B cell (primary cell): ENCODE data around the gene PIGB. TPM values are rescaled to one million over a fixed set of nuclear protein-coding genes. Genes with fewer than 3 reads are reported as not detected.

Experiments used
- ATAC-seq: fragments of 200-7000 bp; cut with Tn5 transposase; one replicate; pipeline ENCODE4 v1.10.0; 2021; ENCODE audit warnings: low read depth, mild to moderate bottlenecking, moderate number of reproducible peaks, moderate library complexity
- CTCF ChIA-PET: fragments of 350-600 bp; sonication (Branson Sonifier 250); formaldehyde crosslinking; loops from one replicate; lab custom pipeline; 2021; ENCODE audit warnings: antibody characterized with exemption, inconsistent platforms; lab: Charles Lee
- POLR2A ChIA-PET: fragments of 350-600 bp; sonication (Branson Sonifier 250); formaldehyde crosslinking; loops from one replicate; lab custom pipeline; 2021; ENCODE audit warnings: antibody characterized with exemption; lab: Charles Lee
- DNase-seq: peaks from one replicate; pipeline ENCODE4 v3.0.0; 2013
- H2AFZ ChIP-seq: 2 replicates; pipeline ENCODE4 v1.6.1; 2012; ENCODE audit warnings: mild to moderate bottlenecking, low read depth, low read length; ENCODE audit not compliant: insufficient read depth, poor library complexity, severe bottlenecking
- H3K27ac ChIP-seq, 2 donors: 1 replicate in 1 of 2; 2 replicates in 1 of 2; pipeline ENCODE4 v1.5.1; 2012 to 2013; ENCODE audit warnings: low read length in 2 of 2, mild to moderate bottlenecking in 2 of 2, moderate library complexity in 1 of 2
- H3K27me3 ChIP-seq, 4 experiments: fragments of 200-600 bp in 1 of 4; sonication (generic) in 1 of 4; replicated peaks in 1 of 4; 1 replicate in 2 of 4; 2 replicates in 2 of 4; pipeline versions ENCODE4 v1.6.1 to v1.7.0; 2013 to 2016; ENCODE audit warnings: low read length in 3 of 4, mild to moderate bottlenecking in 2 of 4, mixed read lengths in 1 of 4, moderate library complexity in 1 of 4; ENCODE audit not compliant: insufficient read depth in 4 of 4, control insufficient read depth in 3 of 4; ENCODE audit errors: control extremely low read depth in 1 of 4
- H3K36me3 ChIP-seq, 2 experiments: replicated peaks in 1 of 2; 1 replicate in 1 of 2; 2 replicates in 1 of 2; pipeline versions ENCODE4 v1.6.1 to v1.7.1; 2013; ENCODE audit warnings: low read length in 1 of 2; ENCODE audit not compliant: insufficient read depth in 2 of 2, control insufficient read depth in 1 of 2; ENCODE audit errors: control extremely low read depth in 1 of 2, extremely low read depth in 1 of 2
- H3K4me1 ChIP-seq, 2 donors: fragments of 200-600 bp in 1 of 2; sonication (generic) in 1 of 2; 1 replicate in 1 of 2; 2 replicates in 1 of 2; pipeline versions ENCODE4 v1.5.1 to v1.6.1; 2013 to 2017; ENCODE audit warnings: low read length in 2 of 2; ENCODE audit not compliant: control insufficient read depth in 2 of 2, insufficient read depth in 2 of 2
- H3K4me2 ChIP-seq: replicated peaks from 2 replicates; pipeline ENCODE3; 2012; ENCODE audit warnings: mild to moderate bottlenecking, low read depth, low read length; ENCODE audit not compliant: poor library complexity, severe bottlenecking
- H3K4me3 ChIP-seq, 5 experiments: fragments of 200-600 bp in 1 of 5; sonication (generic) in 1 of 5; 1 replicate in 3 of 5; 2 replicates in 2 of 5; pipeline versions ENCODE4 v1.5.1 to v1.7.0; 2011 to 2016; ENCODE audit warnings: low read length in 4 of 5, mild to moderate bottlenecking in 4 of 5, low read depth in 2 of 5, control low read depth in 1 of 5, moderate library complexity in 1 of 5; ENCODE audit not compliant: insufficient read depth in 1 of 5; ENCODE audit errors: control extremely low read depth in 1 of 5, extremely low read depth in 1 of 5
- H3K79me2 ChIP-seq: fragments of 200-600 bp; sonication (generic); one replicate; pipeline ENCODE4 v1.6.0; 2016; ENCODE audit warnings: low read length; ENCODE audit not compliant: control insufficient read depth, insufficient read depth
- H3K9ac ChIP-seq: fragments of 200-600 bp; sonication (generic); 2 replicates; pipeline ENCODE4 v1.6.1; 2017; ENCODE audit warnings: mild to moderate bottlenecking, low read length, moderate library complexity
- H3K9me3 ChIP-seq, 3 donors: one replicate each; pipeline versions ENCODE4 v1.6.1 to v1.7.1; 2013; ENCODE audit warnings: low read length in 2 of 3; ENCODE audit not compliant: control insufficient read depth in 2 of 3, insufficient read depth in 1 of 3; ENCODE audit errors: control extremely low read depth in 1 of 3
- H4K20me1 ChIP-seq: 2 replicates; pipeline ENCODE4 v1.6.0; 2012; ENCODE audit warnings: mild to moderate bottlenecking, low read length; ENCODE audit not compliant: insufficient read depth, control insufficient read depth, poor library complexity, severe bottlenecking
- H3K27ac Mint-ChIP-seq: one replicate; pipeline ENCODE4 v1.8.0; 2021; ENCODE audit warnings: mixed read lengths
- H3K27me3 Mint-ChIP-seq: one replicate; pipeline ENCODE4 v1.8.0; 2021; ENCODE audit warnings: mixed read lengths
- H3K4me1 Mint-ChIP-seq: one replicate; pipeline ENCODE4 v1.8.0; 2021; ENCODE audit warnings: mixed read lengths
- H3K4me3 Mint-ChIP-seq: one replicate; pipeline ENCODE4 v1.8.0; 2021; ENCODE audit warnings: mixed read lengths
- H3K9me3 Mint-ChIP-seq: one replicate; pipeline ENCODE4 v1.8.0; 2022; ENCODE audit warnings: mixed read lengths; ENCODE audit not compliant: insufficient read depth
- EZH2 ChIP-seq: IDR thresholded peaks from 2 replicates; pipeline ENCODE4 v1.6.1; 2012; ENCODE audit warnings: borderline replicate concordance, low read depth, mild to moderate bottlenecking, moderate library complexity, low read length; ENCODE audit not compliant: insufficient read depth, poor library complexity, severe bottlenecking
- intact Hi-C: fragments of 100-400 bp; cut with micrococcal nuclease; formaldehyde crosslinking; loops from one replicate; pipeline ENCODE4 v1.10.0; 2022
- polyA plus RNA-seq: library from polyadenylated mRNA; depleted of rRNA; stranded (reverse); fragments of >200 nt; gene quantifications from 2 replicates; pipeline ENCODE4 v1.2.3, GENCODE V29; 2012
- total RNA-seq, 2 donors: library from RNA; stranded (reverse); fragments of 120-200 nt in 1 of 2; gene quantifications; 1 replicate in 1 of 2; 2 replicates in 1 of 2; pipeline versions ENCODE4 v1.2.3 to v1.2.4, GENCODE V29; 2013 to 2022
- TF ChIP-seq, protein P1 (sequence below): fragments of 200-600 bp; IDR thresholded peaks from one replicate; pipeline ENCODE4 v1.8.0; 2022; ENCODE audit warnings: antibody characterized with exemption, mild to moderate bottlenecking

PIGB gene
- total and polyA plus RNA-seq, 2 donors (not counting 1 experiment from before 2014, with no cell fraction given) = 21.1 to 41.7 TPM

DNA sequence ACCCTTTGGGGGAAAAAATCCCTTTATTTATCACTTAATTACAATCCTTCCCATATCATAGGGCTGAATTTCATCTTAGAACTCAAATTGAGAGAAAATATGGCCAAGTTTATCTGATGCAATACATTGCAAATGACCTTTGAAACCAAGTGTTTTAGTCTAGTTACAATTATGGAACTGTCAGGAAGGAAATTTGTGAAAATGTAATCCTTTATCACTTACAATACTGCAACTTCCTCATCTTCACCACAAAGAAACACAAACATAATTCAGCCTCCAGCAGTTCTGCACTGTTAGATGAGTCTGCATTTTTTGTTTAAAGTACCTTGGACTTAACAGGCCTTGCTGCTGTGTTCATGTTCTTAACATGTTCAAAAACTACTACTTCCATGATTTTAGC is 84.5 kb downstream of the PIGB start:
- POLR2A ChIA-PET = no interaction called here
- DNase-seq (peak; percentile 13), ATAC-seq (no peak)
- Histone ChIP-seq H3K79me2 (peaks cover 76% of the 10 kb centered on the region), H4K20me1 (no peaks in the 10 kb centered on the region), H2AFZ (no peak overlapping the region), H3K36me3 (no peaks in the 10 kb centered on the region), H3K4me3 (no peak overlapping the region), H3K4me2 (peak overlapping the region; percentile 15), H3K9me3 (no peaks in the 10 kb centered on the region), H3K27me3 (no peaks in the 10 kb centered on the region), H3K27ac (no peak overlapping the region), H3K9ac (no peak overlapping the region), H3K4me1 (peaks cover 17 to 22% of the 10 kb centered on the region in 2 donors)
- no peak for TF ChIP-seq EZH2
- TF ChIP-seq, protein P1, sequence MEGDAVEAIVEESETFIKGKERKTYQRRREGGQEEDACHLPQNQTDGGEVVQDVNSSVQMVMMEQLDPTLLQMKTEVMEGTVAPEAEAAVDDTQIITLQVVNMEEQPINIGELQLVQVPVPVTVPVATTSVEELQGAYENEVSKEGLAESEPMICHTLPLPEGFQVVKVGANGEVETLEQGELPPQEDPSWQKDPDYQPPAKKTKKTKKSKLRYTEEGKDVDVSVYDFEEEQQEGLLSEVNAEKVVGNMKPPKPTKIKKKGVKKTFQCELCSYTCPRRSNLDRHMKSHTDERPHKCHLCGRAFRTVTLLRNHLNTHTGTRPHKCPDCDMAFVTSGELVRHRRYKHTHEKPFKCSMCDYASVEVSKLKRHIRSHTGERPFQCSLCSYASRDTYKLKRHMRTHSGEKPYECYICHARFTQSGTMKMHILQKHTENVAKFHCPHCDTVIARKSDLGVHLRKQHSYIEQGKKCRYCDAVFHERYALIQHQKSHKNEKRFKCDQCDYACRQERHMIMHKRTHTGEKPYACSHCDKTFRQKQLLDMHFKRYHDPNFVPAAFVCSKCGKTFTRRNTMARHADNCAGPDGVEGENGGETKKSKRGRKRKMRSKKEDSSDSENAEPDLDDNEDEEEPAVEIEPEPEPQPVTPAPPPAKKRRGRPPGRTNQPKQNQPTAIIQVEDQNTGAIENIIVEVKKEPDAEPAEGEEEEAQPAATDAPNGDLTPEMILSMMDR = no peak
- no peaks in the 10 kb centered on the region for H3K9me3 Mint-ChIP-seq
- CTCF ChIA-PET = interaction anchor here (0.6 kb wide), 1 partner anchor 39 kb away, joined by 3 read pairs; no protein-coding TSS in a partner anchor
- intact Hi-C loops = no loop called here
- no peak overlapping the region for H3K27ac Mint-ChIP-seq
- H3K4me1 Mint-ChIP-seq = peaks cover 35% of the 10 kb centered on the region
- no peak overlapping the region for H3K4me3 Mint-ChIP-seq
- H3K27me3 Mint-ChIP-seq = no peaks in the 10 kb centered on the region

Other genes starting within 250 kb of the PIGB start
- gene RSL24D1, start 122.3 kb upstream of the PIGB start, total RNA-seq = 69.0 and 80.7 TPM in 2 replicates
- gene RSL24D1, start 122.3 kb upstream of the PIGB start, polyA plus RNA-seq = 25.2 and 77.7 TPM in 2 replicates
- gene RAB27A, start 29.4 kb upstream of the PIGB start, total RNA-seq = 18.1 and 19.0 TPM in 2 replicates
- 7.2 and 14.4 TPM in 2 replicates for gene RAB27A, start 29.4 kb upstream of the PIGB start, polyA plus RNA-seq
- gene PIGBOS1, start 99 bp upstream of the PIGB start, total RNA-seq = 14.6 and 16.4 TPM in 2 replicates
- gene PIGBOS1, start 99 bp upstream of the PIGB start, polyA plus RNA-seq = 15.4 and 26.0 TPM in 2 replicates
- 32.1 and 36.0 TPM in 2 replicates for gene CCPG1, start 89.1 kb downstream of the PIGB start, total RNA-seq
- 3.5 and 8.7 TPM in 2 replicates for gene CCPG1, start 89.1 kb downstream of the PIGB start, polyA plus RNA-seq
- gene PIERCE2, start 89.3 kb downstream of the PIGB start, total RNA-seq = 1.2 and 1.8 TPM in 2 replicates
- 0.23 and 1.1 TPM in 2 replicates for gene PIERCE2, start 89.3 kb downstream of the PIGB start, polyA plus RNA-seq
- gene DNAAF4, start 189.0 kb downstream of the PIGB start, total RNA-seq = 0.63 and 0.99 TPM in 2 replicates
- 0.22 TPM in 2 replicates for gene DNAAF4, start 189.0 kb downstream of the PIGB start, polyA plus RNA-seq